HUES48 (cell line): ENCODE results near the gene ECE1.

Experiments used
- H3K27ac ChIP-seq: one replicate; pipeline ENCODE4 v1.7.0; 2013; ENCODE audit warnings: low read depth, low read length, inconsistent platforms
- H3K27me3 ChIP-seq: 2 replicates; pipeline ENCODE4 v1.6.1; 2013; ENCODE audit warnings: mild to moderate bottlenecking, low read length; ENCODE audit not compliant: control insufficient read depth, insufficient read depth
- H3K36me3 ChIP-seq: 2 replicates; pipeline ENCODE4 v1.6.1; 2013; ENCODE audit warnings: low read length; ENCODE audit not compliant: control insufficient read depth, insufficient read depth
- H3K4me1 ChIP-seq: 2 replicates; pipeline ENCODE4 v1.6.1; 2013; ENCODE audit warnings: mild to moderate bottlenecking, low read length; ENCODE audit not compliant: control insufficient read depth, insufficient read depth
- H3K4me3 ChIP-seq: 2 replicates; pipeline ENCODE4 v1.5.1; 2013; ENCODE audit warnings: mild to moderate bottlenecking, low read depth, low read length
- H3K9ac ChIP-seq: 2 replicates; pipeline ENCODE4 v1.6.1; 2013; ENCODE audit warnings: mild to moderate bottlenecking, low read depth, low read length, moderate library complexity
- H3K9me3 ChIP-seq: 2 replicates; pipeline ENCODE4 v1.6.1; 2013; ENCODE audit warnings: low read length; ENCODE audit not compliant: control insufficient read depth, insufficient read depth

The ECE1 gene

GRCh38 chr1:21333824-21334213 is 43.6 kb upstream of the ECE1 start:
- Histone ChIP-seq H3K4me3 (no peak overlapping the region), H3K9me3 (no peaks in the 10 kb centered on the region), H3K36me3 (no peaks in the 10 kb centered on the region), H3K9ac (no peak overlapping the region), H3K27me3 (no peaks in the 10 kb centered on the region), H3K27ac (no peak overlapping the region), H3K4me1 (peaks cover 30% of the 10 kb centered on the region)

GRCh38 chr1:21332554-21333311 is 42.5 kb upstream of the ECE1 start:
- Histone ChIP-seq H3K4me3 (no peak overlapping the region), H3K27ac (no peak overlapping the region), H3K36me3 (no peaks in the 10 kb centered on the region), H3K9me3 (no peaks in the 10 kb centered on the region), H3K9ac (no peak overlapping the region), H3K27me3 (no peaks in the 10 kb centered on the region), H3K4me1 (peaks cover 32% of the 10 kb centered on the region)

GRCh38 chr1:21331752-21332478 is 41.7 kb upstream of the ECE1 start:
- no peaks in the 10 kb centered on the region for H3K36me3 ChIP-seq
- H3K9me3 ChIP-seq = no peaks in the 10 kb centered on the region
- no peak overlapping the region for H3K4me3 ChIP-seq
- H3K9ac ChIP-seq = no peak overlapping the region
- H3K27me3 ChIP-seq = no peaks in the 10 kb centered on the region
- peaks cover 38% of the 10 kb centered on the region for H3K4me1 ChIP-seq
- H3K27ac ChIP-seq = no peak overlapping the region

- Histone ChIP-seq H3K36me3 (no peaks in the 10 kb centered on the region), H3K27ac (no peak overlapping the region), H3K9ac (no peak overlapping the region)
Observed at GRCh38 chr1:21330544-21330943, 40.3 kb upstream of the ECE1 start.

GRCh38 chr1:21329209-21329844 is 39.1 kb upstream of the ECE1 start:
- H3K36me3 ChIP-seq = no peaks in the 10 kb centered on the region
- H3K27me3 ChIP-seq = no peaks in the 10 kb centered on the region
- no peaks in the 10 kb centered on the region for H3K9me3 ChIP-seq
- peaks cover 55% of the 10 kb centered on the region for H3K4me1 ChIP-seq
- peak overlapping the region; percentile 36 for H3K9ac ChIP-seq
- peak overlapping the region; percentile 73 for H3K27ac ChIP-seq
- H3K4me3 ChIP-seq = no peak overlapping the region

More at GRCh38 chr1:21330544-21330943, 40.3 kb upstream of the ECE1 start:
- Histone ChIP-seq H3K4me1 (peaks cover 51% of the 10 kb centered on the region), H3K9me3 (no peaks in the 10 kb centered on the region), H3K4me3 (no peak overlapping the region), H3K27me3 (no peaks in the 10 kb centered on the region)

GRCh38 chr1:21327566-21328323 is 37.5 kb upstream of the ECE1 start:
- Histone ChIP-seq H3K9ac (no peak overlapping the region), H3K4me3 (no peak overlapping the region), H3K9me3 (no peaks in the 10 kb centered on the region), H3K4me1 (peaks cover 65% of the 10 kb centered on the region), H3K36me3 (no peaks in the 10 kb centered on the region), H3K27me3 (no peaks in the 10 kb centered on the region), H3K27ac (no peak overlapping the region)

- Histone ChIP-seq H3K9ac (no peak overlapping the region), H3K27me3 (no peaks in the 10 kb centered on the region), H3K4me1 (peaks cover 69% of the 10 kb centered on the region), H3K27ac (peak overlapping the region; percentile 40), H3K4me3 (no peak overlapping the region), H3K36me3 (no peaks in the 10 kb centered on the region), H3K9me3 (no peaks in the 10 kb centered on the region)
Observed at GRCh38 chr1:21326861-21327344, 36.6 kb upstream of the ECE1 start.

- no peaks in the 10 kb centered on the region for H3K9me3 ChIP-seq
- H3K4me3 ChIP-seq = no peak overlapping the region
- peaks cover 72% of the 10 kb centered on the region for H3K4me1 ChIP-seq
- no peaks in the 10 kb centered on the region for H3K27me3 ChIP-seq
- H3K27ac ChIP-seq = peak overlapping the region; percentile 66
- H3K9ac ChIP-seq = no peak overlapping the region
- H3K36me3 ChIP-seq = no peaks in the 10 kb centered on the region
Observed at GRCh38 chr1:21325731-21326387, 35.6 kb upstream of the ECE1 start.

GRCh38 chr1:21325231-21325718 is 35.0 kb upstream of the ECE1 start:
- H3K27me3 ChIP-seq = no peaks in the 10 kb centered on the region
- no peaks in the 10 kb centered on the region for H3K36me3 ChIP-seq
- H3K9ac ChIP-seq = no peak overlapping the region
- no peaks in the 10 kb centered on the region for H3K9me3 ChIP-seq
- H3K4me1 ChIP-seq = peaks cover 75% of the 10 kb centered on the region
- peak overlapping the region; percentile 92 for H3K27ac ChIP-seq
- no peak overlapping the region for H3K4me3 ChIP-seq
